Keratinocyte (primary cell): ENCODE results near the gene PGC. TPM values are rescaled to one million over a fixed set of nuclear protein-coding genes. Genes with fewer than 3 reads are reported as not detected.
A peak's percentile ranks its signal among the peaks of the same experiment; 100 is the strongest.

Experiments used
- DNase-seq: peaks from one replicate; pipeline ENCODE4 v3.0.0-alpha.2; 2011; ENCODE audit warnings: low read depth, missing footprints, low spot score
- FAIRE-seq: peaks from 2 replicates; lab custom pipeline; 2011; peaks lifted over from hg19 to GRCh38; lab: Jason Lieb, UNC
- H2AFZ ChIP-seq: 2 replicates; pipeline ENCODE4 v1.6.0; 2012; ENCODE audit warnings: low read length, control low read depth, inconsistent platforms; ENCODE audit not compliant: control insufficient read depth
- H3K27ac ChIP-seq: 2 replicates; pipeline ENCODE4 v1.5.1; 2011; ENCODE audit warnings: low read length; ENCODE audit not compliant: control insufficient read depth, insufficient read depth
- H3K27me3 ChIP-seq: 3 replicates; pipeline ENCODE4 v1.6.0; 2011; ENCODE audit warnings: low read length; ENCODE audit not compliant: control insufficient read depth, insufficient read depth; ENCODE audit errors: extremely low read depth
- H3K36me3 ChIP-seq, 2 experiments: 2 replicates in 1 of 2; 3 replicates in 1 of 2; pipeline ENCODE4 v1.5.1; 2011; ENCODE audit warnings: low read length in 2 of 2, mild to moderate bottlenecking in 1 of 2; ENCODE audit not compliant: control insufficient read depth in 2 of 2, insufficient read depth in 2 of 2; ENCODE audit errors: extremely low read depth in 1 of 2
- H3K4me1 ChIP-seq: 3 replicates; pipeline ENCODE4 v1.5.1; 2011; ENCODE audit warnings: low read length; ENCODE audit not compliant: control insufficient read depth, insufficient read depth; ENCODE audit errors: extremely low read depth
- H3K4me2 ChIP-seq: 3 replicates; pipeline ENCODE4 v1.6.0; 2011; ENCODE audit warnings: low read depth, low read length; ENCODE audit not compliant: control insufficient read depth, insufficient read depth; ENCODE audit errors: extremely low read depth
- H3K4me3 ChIP-seq, 3 experiments: fragments of 200-600 bp in 1 of 3; sonication (generic) in 1 of 3; 2 replicates in 2 of 3; 3 replicates in 1 of 3; pipeline ENCODE4 v1.5.1; 2011 to 2016; ENCODE audit warnings: low read length in 3 of 3, mild to moderate bottlenecking in 3 of 3, control low read depth in 2 of 3, inconsistent platforms in 1 of 3, low read depth in 1 of 3, mixed read lengths in 1 of 3, mixed run types in 1 of 3, moderate library complexity in 1 of 3; ENCODE audit not compliant: control insufficient read depth in 2 of 3, insufficient read depth in 2 of 3; ENCODE audit errors: extremely low read depth in 1 of 3
- H3K79me2 ChIP-seq: 2 replicates; pipeline ENCODE4 v1.6.0; 2012; ENCODE audit warnings: low read length; ENCODE audit not compliant: control insufficient read depth, insufficient read depth
- H3K9ac ChIP-seq: 3 replicates; pipeline ENCODE4 v1.6.0; 2011; ENCODE audit warnings: low read length; ENCODE audit not compliant: control insufficient read depth, insufficient read depth; ENCODE audit errors: extremely low read depth
- H3K9me1 ChIP-seq: 3 replicates; pipeline ENCODE4 v1.6.0; 2011; ENCODE audit warnings: low read length; ENCODE audit not compliant: control insufficient read depth, insufficient read depth; ENCODE audit errors: extremely low read depth
- H3K9me3 ChIP-seq: 2 replicates; pipeline ENCODE4 v1.5.1; 2012; ENCODE audit warnings: low read depth, low read length; ENCODE audit not compliant: control insufficient read depth
- H4K20me1 ChIP-seq: 3 replicates; pipeline ENCODE4 v1.6.0; 2011; ENCODE audit warnings: low read length; ENCODE audit not compliant: control insufficient read depth, insufficient read depth; ENCODE audit errors: extremely low read depth
- EZH2 ChIP-seq: IDR thresholded peaks from one replicate; pipeline ENCODE4 v1.6.1; 2012; ENCODE audit warnings: inconsistent platforms, mild to moderate bottlenecking, low read length, moderate library complexity
- dilution Hi-C: fragments of 300-500 bp; cut with MboI; formaldehyde crosslinking; loops from one replicate; pipeline ENCODE4 v1.7.0; 2020; ENCODE audit warnings: low sequenced_read_pairs; ENCODE audit not compliant: extremely low pct_ligation_motif_present
- polyA plus RNA-seq, 5 experiments: library from polyadenylated mRNA; depleted of rRNA in 3 of 5; stranded (reverse) in 3 of 5; stranded (forward) in 1 of 5; unstranded in 1 of 5; fragments of >200 nt; gene quantifications; 1 replicate in 1 of 5; 2 replicates in 3 of 5; 3 replicates in 1 of 5; pipeline versions ENCODE4 v1.2.1 to v1.2.3, GENCODE V29; 2011 to 2012; ENCODE audit warnings: missing spikeins in 2 of 5, low read depth in 1 of 5, low replicate concordance in 1 of 5
- TF ChIP-seq, protein P1 (sequence below), 3 experiments: IDR thresholded peaks in 1 of 3; conservative IDR thresholded peaks in 1 of 3; optimal IDR thresholded peaks in 1 of 3; 2 replicates in 2 of 3; 3 replicates in 1 of 3; pipeline versions ENCODE3 to v1.5.1; 2011; ENCODE audit warnings: low read length in 3 of 3, mild to moderate bottlenecking in 3 of 3, moderate library complexity in 2 of 3, control low read depth in 1 of 3, inconsistent platforms in 1 of 3; ENCODE audit not compliant: insufficient read depth in 2 of 3; ENCODE audit errors: extremely low read depth in 1 of 3

The PGC gene
- polyA plus RNA-seq, 1 donor (not counting 4 experiments of a cell fraction or from before 2014, with no cell fraction given), result not detected

DNA sequence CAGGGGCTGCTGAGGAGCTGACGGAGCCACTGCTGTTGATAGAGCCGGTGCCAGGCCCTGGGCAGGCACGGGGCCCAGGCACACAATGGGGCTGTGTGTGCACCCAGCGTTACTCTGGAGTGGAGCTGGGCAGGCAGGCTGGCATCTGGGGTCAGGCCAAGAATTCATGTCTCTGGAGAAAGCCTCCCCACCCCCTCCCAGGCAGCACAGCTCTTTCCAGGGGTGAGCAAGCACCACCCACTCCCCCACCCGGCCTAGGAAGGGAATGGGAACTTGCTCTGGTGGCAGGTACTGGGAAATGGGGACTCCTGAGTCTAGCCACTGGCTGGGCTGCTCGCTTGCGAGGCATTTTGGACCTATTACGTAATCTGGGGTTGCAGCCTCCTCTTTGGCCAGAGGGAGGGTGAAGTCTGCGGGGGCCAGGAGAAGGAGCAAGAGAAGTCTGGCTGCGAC, 34.5 kb downstream of the PGC start:
- Histone ChIP-seq H3K27ac (no peak overlapping the region), H3K9ac (no peak overlapping the region), H2AFZ (no peak overlapping the region)

DNA sequence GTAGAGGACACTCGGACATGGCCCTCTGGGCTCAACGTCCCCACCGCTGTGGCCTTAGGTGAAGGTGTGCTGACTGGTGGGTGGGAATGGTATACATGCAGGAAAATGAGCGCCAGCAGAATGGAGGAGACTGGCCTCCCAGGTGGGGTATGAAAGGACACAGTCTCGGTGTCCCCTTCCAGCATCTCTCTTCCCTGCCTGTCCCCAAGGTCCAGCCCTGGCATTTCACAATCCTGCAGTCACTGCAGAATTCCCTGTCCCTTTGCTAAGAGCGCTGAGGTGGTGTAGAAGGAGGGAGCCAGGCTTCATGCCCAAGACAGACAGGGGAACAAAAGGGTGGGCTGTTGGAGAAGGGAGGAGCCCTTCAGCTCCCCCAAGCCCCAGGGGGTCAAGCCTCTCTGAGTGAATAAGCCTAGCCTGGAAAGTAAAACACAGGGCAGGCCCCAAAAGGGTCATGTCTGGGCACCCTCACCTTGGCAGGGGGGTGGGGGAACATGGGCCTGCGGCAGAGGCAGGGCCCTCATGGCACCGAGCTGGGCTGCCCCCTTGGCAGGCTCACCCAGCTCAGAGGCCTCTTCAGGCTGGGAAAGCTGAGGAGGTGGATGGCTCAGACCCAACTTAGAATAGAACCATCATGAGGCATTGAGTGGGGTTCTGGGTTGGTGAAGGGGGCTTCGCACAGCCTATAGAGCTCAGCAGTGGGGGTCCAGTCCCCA, 35.7 kb downstream of the PGC start:
- dilution Hi-C loops, result no loop called here
- Histone ChIP-seq H3K27ac (no peak overlapping the region), H3K4me1 (peaks cover 38% of the 10 kb centered on the region)

More for the DNA sequence above, 34.5 kb downstream of the PGC start:
- Histone ChIP-seq H3K36me3 (peaks cover 0 to 1% of the 10 kb centered on the region in 2 experiments), H3K4me2 (peak overlapping the region; percentile 59), H4K20me1 (no peaks in the 10 kb centered on the region), H3K4me1 (peaks cover 32% of the 10 kb centered on the region), H3K9me3 (no peaks in the 10 kb centered on the region), H3K79me2 (no peaks in the 10 kb centered on the region), H3K4me3 (no peak overlapping the region), H3K27me3 (no peaks in the 10 kb centered on the region), H3K9me1 (no peaks in the 10 kb centered on the region)
- TF ChIP-seq, protein P1, sequence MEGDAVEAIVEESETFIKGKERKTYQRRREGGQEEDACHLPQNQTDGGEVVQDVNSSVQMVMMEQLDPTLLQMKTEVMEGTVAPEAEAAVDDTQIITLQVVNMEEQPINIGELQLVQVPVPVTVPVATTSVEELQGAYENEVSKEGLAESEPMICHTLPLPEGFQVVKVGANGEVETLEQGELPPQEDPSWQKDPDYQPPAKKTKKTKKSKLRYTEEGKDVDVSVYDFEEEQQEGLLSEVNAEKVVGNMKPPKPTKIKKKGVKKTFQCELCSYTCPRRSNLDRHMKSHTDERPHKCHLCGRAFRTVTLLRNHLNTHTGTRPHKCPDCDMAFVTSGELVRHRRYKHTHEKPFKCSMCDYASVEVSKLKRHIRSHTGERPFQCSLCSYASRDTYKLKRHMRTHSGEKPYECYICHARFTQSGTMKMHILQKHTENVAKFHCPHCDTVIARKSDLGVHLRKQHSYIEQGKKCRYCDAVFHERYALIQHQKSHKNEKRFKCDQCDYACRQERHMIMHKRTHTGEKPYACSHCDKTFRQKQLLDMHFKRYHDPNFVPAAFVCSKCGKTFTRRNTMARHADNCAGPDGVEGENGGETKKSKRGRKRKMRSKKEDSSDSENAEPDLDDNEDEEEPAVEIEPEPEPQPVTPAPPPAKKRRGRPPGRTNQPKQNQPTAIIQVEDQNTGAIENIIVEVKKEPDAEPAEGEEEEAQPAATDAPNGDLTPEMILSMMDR (optimal IDR thresholded peaks at IDR 0.05 in 1 of 3, IDR thresholded peaks at IDR 0.05 in 1 of 3, conservative IDR thresholded peaks at IDR 0.05 in 1 of 3; ENCODE audit: extremely low read depth in 1 of 3, insufficient read depth in 2 of 3, low read length in 3 of 3), result no peak
- TF ChIP-seq EZH2, result no peak
- DNase-seq, result no peak
- no peak for FAIRE-seq
- dilution Hi-C loops, result no loop called here

More for the DNA sequence above, 35.7 kb downstream of the PGC start:
- H3K79me2 ChIP-seq, result no peaks in the 10 kb centered on the region
- H3K9me1 ChIP-seq, result no peaks in the 10 kb centered on the region
- no peaks in the 10 kb centered on the region for H3K27me3 ChIP-seq
- DNase-seq (no peak), FAIRE-seq (no peak)
- H3K9ac ChIP-seq, result no peak overlapping the region
- no peaks in the 10 kb centered on the region for H3K9me3 ChIP-seq
- H3K4me2 ChIP-seq, result no peak overlapping the region
- peaks cover 0 to 1% of the 10 kb centered on the region in 2 experiments for H3K36me3 ChIP-seq
- no peak overlapping the region for H3K4me3 ChIP-seq
- H2AFZ ChIP-seq, result no peak overlapping the region
- no peaks in the 10 kb centered on the region for H4K20me1 ChIP-seq
- TF ChIP-seq, protein P1 (optimal IDR thresholded peaks at IDR 0.05 in 1 of 3, IDR thresholded peaks at IDR 0.05 in 1 of 3, conservative IDR thresholded peaks at IDR 0.05 in 1 of 3; ENCODE audit: extremely low read depth in 1 of 3, insufficient read depth in 2 of 3, low read length in 3 of 3), result no peak
- no peak for TF ChIP-seq EZH2
